ENCODE data around the gene MAPK1. TPM values are rescaled to one million over a fixed set of nuclear protein-coding genes. Genes with fewer than 3 reads are reported as not detected.

The MAPK1 gene
- total RNA-seq, 1 donor from 2014 or later, result 119 TPM

DNA sequence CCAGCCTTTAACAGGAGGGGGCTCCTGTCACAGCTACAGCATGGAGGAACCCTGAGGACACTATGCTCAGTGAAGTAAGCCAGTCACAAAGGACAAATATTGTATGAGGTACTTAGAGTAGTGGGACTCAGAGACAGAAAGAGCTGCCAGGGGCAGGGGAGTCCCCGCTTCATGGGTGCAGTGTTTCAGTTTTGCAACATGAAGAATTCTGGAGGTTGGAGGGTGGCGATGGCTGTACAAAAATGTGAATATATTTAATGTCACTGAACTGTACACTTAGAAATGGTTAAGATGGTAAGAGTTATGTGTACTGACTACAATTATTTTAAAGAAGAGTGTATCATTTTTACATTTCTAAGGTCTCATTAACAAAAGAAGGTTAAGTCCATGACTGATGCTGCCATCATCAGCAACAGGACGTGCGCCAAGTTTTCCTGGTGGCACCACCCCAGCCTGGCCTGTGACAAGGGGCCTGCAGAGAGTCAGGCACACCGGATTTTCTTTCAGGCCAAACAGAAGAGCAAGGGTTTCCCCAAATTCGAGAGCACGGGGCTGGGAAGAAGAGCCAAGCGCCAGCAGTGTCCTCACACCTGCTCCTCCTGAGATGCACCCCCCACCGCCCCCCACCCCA, 153.9 kb downstream of the MAPK1 start:
- no peak for DNase-seq (ENCODE audit: low spot score)
- H3K4me1 Mint-ChIP-seq (ENCODE audit: unreplicated experiment), result peaks cover 11% of the 10 kb centered on the region
- H3K36me3 Mint-ChIP-seq (ENCODE audit: low read depth, unreplicated experiment), result peaks cover 9% of the 10 kb centered on the region
- no peaks in the 10 kb centered on the region for H3K27me3 Mint-ChIP-seq (ENCODE audit: unreplicated experiment)
- TF ChIP-seq, protein P1, sequence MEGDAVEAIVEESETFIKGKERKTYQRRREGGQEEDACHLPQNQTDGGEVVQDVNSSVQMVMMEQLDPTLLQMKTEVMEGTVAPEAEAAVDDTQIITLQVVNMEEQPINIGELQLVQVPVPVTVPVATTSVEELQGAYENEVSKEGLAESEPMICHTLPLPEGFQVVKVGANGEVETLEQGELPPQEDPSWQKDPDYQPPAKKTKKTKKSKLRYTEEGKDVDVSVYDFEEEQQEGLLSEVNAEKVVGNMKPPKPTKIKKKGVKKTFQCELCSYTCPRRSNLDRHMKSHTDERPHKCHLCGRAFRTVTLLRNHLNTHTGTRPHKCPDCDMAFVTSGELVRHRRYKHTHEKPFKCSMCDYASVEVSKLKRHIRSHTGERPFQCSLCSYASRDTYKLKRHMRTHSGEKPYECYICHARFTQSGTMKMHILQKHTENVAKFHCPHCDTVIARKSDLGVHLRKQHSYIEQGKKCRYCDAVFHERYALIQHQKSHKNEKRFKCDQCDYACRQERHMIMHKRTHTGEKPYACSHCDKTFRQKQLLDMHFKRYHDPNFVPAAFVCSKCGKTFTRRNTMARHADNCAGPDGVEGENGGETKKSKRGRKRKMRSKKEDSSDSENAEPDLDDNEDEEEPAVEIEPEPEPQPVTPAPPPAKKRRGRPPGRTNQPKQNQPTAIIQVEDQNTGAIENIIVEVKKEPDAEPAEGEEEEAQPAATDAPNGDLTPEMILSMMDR (IDR thresholded peaks at IDR 0.05; ENCODE audit: unreplicated experiment), result no peak
- H3K27ac Mint-ChIP-seq (ENCODE audit: unreplicated experiment), result no peak overlapping the region
- no peak overlapping the region for H3K4me3 Mint-ChIP-seq (ENCODE audit: unreplicated experiment)
- no peaks in the 10 kb centered on the region for H3K9me3 Mint-ChIP-seq (ENCODE audit: unreplicated experiment)

DNA sequence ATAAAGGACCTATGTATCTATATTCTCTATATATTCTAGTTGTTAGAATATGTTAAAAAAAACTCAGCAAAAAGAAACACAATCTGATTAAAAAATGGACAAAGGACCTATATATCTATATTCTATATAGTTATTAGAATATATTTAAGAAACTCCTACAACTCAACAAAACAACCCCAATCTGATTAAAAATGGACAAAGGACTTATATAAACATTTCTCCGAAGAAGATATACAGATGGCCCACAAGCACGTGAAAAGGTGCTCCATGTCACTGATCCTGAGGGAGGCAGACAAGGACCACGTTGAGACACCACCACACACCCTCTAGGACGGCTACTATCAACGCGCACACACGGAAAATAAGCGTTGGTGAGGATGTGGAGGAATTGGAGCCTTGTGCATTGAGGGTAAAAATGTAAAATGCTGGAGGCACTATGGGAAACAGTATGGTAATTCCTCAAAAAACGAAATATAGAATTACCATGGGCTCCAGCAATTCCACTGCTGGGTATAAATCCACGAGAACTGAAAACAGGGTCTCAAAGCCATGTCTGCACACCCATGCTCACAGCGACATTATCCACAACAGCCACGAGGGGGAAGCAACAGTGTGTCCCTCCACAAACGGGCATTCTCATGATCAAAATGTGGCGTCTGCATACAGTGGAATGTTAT, 154.6 kb downstream of the MAPK1 start:
- H3K9me3 Mint-ChIP-seq (ENCODE audit: unreplicated experiment), result no peaks in the 10 kb centered on the region
- peak; percentile 61 for DNase-seq (ENCODE audit: low spot score)
- H3K4me3 Mint-ChIP-seq (ENCODE audit: unreplicated experiment), result no peak overlapping the region
- H3K36me3 Mint-ChIP-seq (ENCODE audit: low read depth, unreplicated experiment), result peaks cover 9% of the 10 kb centered on the region
- TF ChIP-seq, protein P1 (IDR thresholded peaks at IDR 0.05; ENCODE audit: unreplicated experiment), result peak; percentile 38
- H3K27me3 Mint-ChIP-seq (ENCODE audit: unreplicated experiment), result no peaks in the 10 kb centered on the region
- no peak overlapping the region for H3K27ac Mint-ChIP-seq (ENCODE audit: unreplicated experiment)
- peaks cover 11% of the 10 kb centered on the region for H3K4me1 Mint-ChIP-seq (ENCODE audit: unreplicated experiment)

DNA sequence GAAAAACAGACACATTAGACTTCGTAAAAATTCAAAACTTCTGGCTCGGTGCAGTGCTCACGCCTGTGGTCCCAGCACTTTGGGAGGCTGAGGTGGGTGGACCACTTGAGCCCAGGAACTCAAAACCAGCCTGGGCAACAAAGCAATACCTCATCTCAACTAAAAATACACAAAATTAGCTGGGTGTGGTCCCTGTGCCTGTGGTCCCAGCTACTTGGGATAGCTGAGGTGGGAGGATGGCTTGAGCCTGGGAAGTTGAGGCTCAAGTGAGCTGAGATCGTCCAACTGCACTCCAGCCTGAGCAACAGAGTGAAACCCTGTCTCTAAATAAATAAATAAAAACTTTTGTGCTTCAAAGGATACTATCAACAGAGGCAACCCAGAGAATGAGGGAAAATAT, 155.6 kb downstream of the MAPK1 start:
- no peak overlapping the region for H3K4me3 Mint-ChIP-seq (ENCODE audit: unreplicated experiment)
- peaks cover 9% of the 10 kb centered on the region for H3K36me3 Mint-ChIP-seq (ENCODE audit: low read depth, unreplicated experiment)
- H3K4me1 Mint-ChIP-seq (ENCODE audit: unreplicated experiment), result peaks cover 11% of the 10 kb centered on the region
- H3K9me3 Mint-ChIP-seq (ENCODE audit: unreplicated experiment), result no peaks in the 10 kb centered on the region
- no peak overlapping the region for H3K27ac Mint-ChIP-seq (ENCODE audit: unreplicated experiment)
- TF ChIP-seq, protein P1 (IDR thresholded peaks at IDR 0.05; ENCODE audit: unreplicated experiment), result no peak
- DNase-seq (ENCODE audit: low spot score), result no peak
- no peaks in the 10 kb centered on the region for H3K27me3 Mint-ChIP-seq (ENCODE audit: unreplicated experiment)

DNA sequence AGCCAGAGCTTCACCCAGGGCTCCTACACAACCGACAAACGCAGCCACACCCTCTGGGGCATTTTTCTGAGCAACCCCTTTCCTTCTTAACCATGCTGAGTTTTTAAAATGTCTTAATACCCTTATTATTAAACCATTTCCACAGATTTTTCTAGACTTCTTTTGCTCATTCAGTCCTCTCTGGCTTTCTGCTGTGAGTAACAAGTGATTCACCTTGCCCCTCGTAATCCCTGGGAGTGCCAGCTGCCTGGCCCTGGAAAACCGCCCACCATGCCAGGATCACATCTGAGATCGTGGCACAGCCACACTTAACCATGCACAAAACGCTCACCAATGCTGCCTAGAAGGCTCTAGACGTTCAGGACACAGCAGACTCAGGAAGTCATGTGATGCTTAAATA, 157.3 kb downstream of the MAPK1 start:
- Mint-ChIP-seq H3K4me1 (ENCODE audit: unreplicated experiment) (peaks cover 11% of the 10 kb centered on the region), H3K4me3 (ENCODE audit: unreplicated experiment) (no peak overlapping the region), H3K27me3 (ENCODE audit: unreplicated experiment) (no peaks in the 10 kb centered on the region), H3K36me3 (ENCODE audit: low read depth, unreplicated experiment) (peaks cover 9% of the 10 kb centered on the region), H3K27ac (ENCODE audit: unreplicated experiment) (no peak overlapping the region), H3K9me3 (ENCODE audit: unreplicated experiment) (no peaks in the 10 kb centered on the region)
- no peak for DNase-seq (ENCODE audit: low spot score)
- TF ChIP-seq, protein P1 (IDR thresholded peaks at IDR 0.05; ENCODE audit: unreplicated experiment), result no peak

DNA sequence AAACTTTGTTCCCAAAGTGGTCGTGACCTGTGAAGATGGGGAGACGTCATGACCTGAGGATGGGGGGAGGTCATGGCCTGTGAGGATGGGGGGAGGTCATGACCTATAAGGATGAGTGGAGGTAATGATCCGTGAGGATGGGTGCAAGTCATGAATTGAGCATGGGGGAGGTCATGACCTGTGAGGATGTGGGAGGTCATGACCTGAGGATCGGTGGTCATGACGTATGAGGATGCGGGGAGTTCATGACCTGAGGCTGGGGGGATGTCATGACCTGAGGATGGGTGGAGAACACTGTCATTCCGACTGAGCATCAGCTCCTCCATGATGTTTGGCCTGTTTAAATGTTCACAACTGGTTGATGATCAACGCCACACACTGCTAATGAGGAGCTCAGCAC, 157.8 kb downstream of the MAPK1 start:
- DNase-seq (ENCODE audit: low spot score), result no peak
- Mint-ChIP-seq H3K27ac (ENCODE audit: unreplicated experiment) (no peak overlapping the region), H3K9me3 (ENCODE audit: unreplicated experiment) (no peaks in the 10 kb centered on the region), H3K27me3 (ENCODE audit: unreplicated experiment) (no peaks in the 10 kb centered on the region), H3K4me3 (ENCODE audit: unreplicated experiment) (peak overlapping the region; percentile 6), H3K4me1 (ENCODE audit: unreplicated experiment) (peaks cover 11% of the 10 kb centered on the region), H3K36me3 (ENCODE audit: low read depth, unreplicated experiment) (peaks cover 9% of the 10 kb centered on the region)
- TF ChIP-seq, protein P1 (IDR thresholded peaks at IDR 0.05; ENCODE audit: unreplicated experiment), result no peak
